KG1 (cell line): ENCODE data around the gene INO80B.
"Not testable (repeated sequence)": the region's sequence is repeated elsewhere in the genome, so short reads cannot be mapped to it uniquely, and the experiment has no call there.

Source experiments
- DNase-seq: peaks from one replicate; lab custom pipeline; 2025; lab: John Stamatoyannopoulos, UW

Gene INO80B

GRCh38 chr2:74450570-74451190, 4.2 kb upstream of the INO80B start:
- no peak for DNase-seq

GRCh38 chr2:74457129-74457548, 2.3 kb downstream of the INO80B start:
- DNase-seq: no peak

GRCh38 chr2:74457549-74458131, 2.8 kb downstream of the INO80B start:
- DNase-seq: peak; percentile 84

GRCh38 chr2:74458132-74458937, 3.4 kb downstream of the INO80B start, which contains the start of gene WBP1:
Gene WBP1, plus strand, starts transcription at chr2:74458438. Its CDS starts 165 bp downstream, at chr2:74458603.
- DNase-seq: peak; percentile 96

- DNase-seq: no peak
Observed at GRCh38 chr2:74458938-74459363, 4.1 kb downstream of the INO80B start.

- DNase-seq: not testable (repeated sequence)
Observed at GRCh38 chr2:74459503-74460118, 4.7 kb downstream of the INO80B start.

GRCh38 chr2:74460187-74460586, 5.3 kb downstream of the INO80B start:
- DNase-seq: not testable (repeated sequence)

- no peak for DNase-seq
Observed at GRCh38 chr2:74461187-74462053, 6.5 kb downstream of the INO80B start.

- DNase-seq: no peak
Observed at GRCh38 chr2:74462054-74462785, 7.3 kb downstream of the INO80B start.

GRCh38 chr2:74462786-74463105, 7.9 kb downstream of the INO80B start:
- no peak for DNase-seq

- DNase-seq: no peak
Observed at GRCh38 chr2:74464406-74464805, 9.5 kb downstream of the INO80B start.

GRCh38 chr2:74470742-74471141, 15.9 kb downstream of the INO80B start:
- not testable (repeated sequence) for DNase-seq

- no peak for DNase-seq
Observed at GRCh38 chr2:74471332-74472065, 16.6 kb downstream of the INO80B start.

- peak; percentile 90 for DNase-seq
Observed at GRCh38 chr2:74472086-74472944, 17.4 kb downstream of the INO80B start, which contains the start of gene MRPL53. Gene MRPL53, minus strand, starts transcription at chr2:74472680. Its CDS starts 20 bp downstream, at chr2:74472660.

- DNase-seq: no peak
Observed at GRCh38 chr2:74472945-74473258, 18.0 kb downstream of the INO80B start.

GRCh38 chr2:74474481-74474880, 19.6 kb downstream of the INO80B start:
- DNase-seq: no peak

GRCh38 chr2:74474899-74475298, 20.0 kb downstream of the INO80B start:
- no peak for DNase-seq

- no peak for DNase-seq
Observed at GRCh38 chr2:74481431-74481830, 26.5 kb downstream of the INO80B start.
